Measurements from ENCODE around the gene SLC25A44.

- no peak for TF ChIP-seq GATA2 (IDR thresholded peaks at IDR 0.05; ENCODE audit: low read depth, low read length)
- TF ChIP-seq GATA3 (IDR thresholded peaks at IDR 0.05; ENCODE audit: low read depth, low read length), result no peak
These were observed 21.0 kb upstream of the SLC25A44 start for GRCh38 chr1:156172696-156173470.

Data from SH-SY5Y (cell line).